ENCODE measurements around the gene SLC12A2.

DNA sequence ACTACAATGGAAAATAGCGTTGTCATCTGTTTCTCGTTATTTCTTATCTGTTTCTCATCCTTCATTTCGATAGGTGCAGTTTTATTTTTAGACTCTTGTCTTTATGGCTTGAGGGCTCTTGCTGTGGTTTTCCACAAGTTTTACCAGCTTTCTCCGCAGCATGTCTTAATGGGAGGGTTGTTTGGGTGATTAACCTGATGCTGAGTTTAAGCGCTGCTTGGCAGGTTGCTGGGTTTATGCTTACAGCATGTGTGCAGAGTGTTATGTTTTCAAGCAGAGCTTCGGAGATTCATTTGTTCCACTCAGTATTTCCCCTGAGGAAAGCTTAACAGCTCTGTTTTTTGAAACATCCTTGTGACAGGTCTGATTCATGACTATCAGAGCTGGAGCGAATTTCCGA is 154.0 kb downstream of the SLC12A2 start:
- TF ChIP-seq, protein P1, sequence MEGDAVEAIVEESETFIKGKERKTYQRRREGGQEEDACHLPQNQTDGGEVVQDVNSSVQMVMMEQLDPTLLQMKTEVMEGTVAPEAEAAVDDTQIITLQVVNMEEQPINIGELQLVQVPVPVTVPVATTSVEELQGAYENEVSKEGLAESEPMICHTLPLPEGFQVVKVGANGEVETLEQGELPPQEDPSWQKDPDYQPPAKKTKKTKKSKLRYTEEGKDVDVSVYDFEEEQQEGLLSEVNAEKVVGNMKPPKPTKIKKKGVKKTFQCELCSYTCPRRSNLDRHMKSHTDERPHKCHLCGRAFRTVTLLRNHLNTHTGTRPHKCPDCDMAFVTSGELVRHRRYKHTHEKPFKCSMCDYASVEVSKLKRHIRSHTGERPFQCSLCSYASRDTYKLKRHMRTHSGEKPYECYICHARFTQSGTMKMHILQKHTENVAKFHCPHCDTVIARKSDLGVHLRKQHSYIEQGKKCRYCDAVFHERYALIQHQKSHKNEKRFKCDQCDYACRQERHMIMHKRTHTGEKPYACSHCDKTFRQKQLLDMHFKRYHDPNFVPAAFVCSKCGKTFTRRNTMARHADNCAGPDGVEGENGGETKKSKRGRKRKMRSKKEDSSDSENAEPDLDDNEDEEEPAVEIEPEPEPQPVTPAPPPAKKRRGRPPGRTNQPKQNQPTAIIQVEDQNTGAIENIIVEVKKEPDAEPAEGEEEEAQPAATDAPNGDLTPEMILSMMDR (conservative IDR thresholded peaks at IDR 0.05; ENCODE audit: low read depth, low read length) = no peak
- TF ChIP-seq CEBPB (IDR thresholded peaks at IDR 0.05; ENCODE audit: low read depth, low read length) (no peak), MAFK (IDR thresholded peaks at IDR 0.05; ENCODE audit: low read depth, low read length) (no peak), POLR2A (IDR thresholded peaks at IDR 0.05; ENCODE audit: low read depth, low read length) (no peak), RAD21 (IDR thresholded peaks at IDR 0.05; ENCODE audit: low read length) (no peak), RCOR1 (IDR thresholded peaks at IDR 0.05; ENCODE audit: insufficient replicate concordance, low read length) (no peak)

Measured in IMR-90 (cell line).